ENCODE measurements around the gene FAM216A. TPM values are rescaled to one million over a fixed set of nuclear protein-coding genes. Genes with fewer than 3 reads are reported as not detected.
A peak's percentile ranks its signal among the peaks of the same experiment; 100 is the strongest.

FAM216A gene
- total RNA-seq, 1 experiment from 2014 or later: 10.1 TPM

DNA sequence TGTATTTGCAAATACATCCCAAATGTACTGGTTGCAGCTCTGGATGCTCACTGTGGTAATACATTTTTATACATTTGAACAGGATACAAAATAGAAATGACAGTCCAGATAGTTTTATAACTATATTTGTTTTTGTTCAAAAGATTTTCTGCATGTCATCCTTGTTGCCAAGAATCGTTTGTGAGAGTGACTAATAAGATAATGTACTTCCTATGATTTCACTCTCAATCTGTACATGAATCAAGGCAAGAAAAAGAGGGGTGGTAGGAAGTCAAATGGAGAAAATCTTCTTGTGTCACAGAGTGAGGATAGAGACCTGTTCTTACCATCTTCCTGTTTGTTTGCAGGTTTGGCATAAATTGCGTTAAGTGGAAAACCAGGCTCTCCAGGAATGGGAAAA, 32.4 kb upstream of the FAM216A start:
- POLR2A ChIA-PET: no interaction called here
- TSS peak; percentile 24 for BruUV-seq (replicated peaks)
- RAD21 ChIA-PET (ENCODE audit: low non-redundant PET in 1 of 2, low total read pairs in 2 of 2, uncharacterized antibody in 2 of 2, unreplicated experiment in 2 of 2): no interaction called here
- H4K20me1 ChIP-seq (ENCODE audit: insufficient read depth): no peaks in the 10 kb centered on the region
- no peaks in the 10 kb centered on the region for H3K27me3 ChIP-seq (ENCODE audit: insufficient read depth, low read length)
- H3K4me2 ChIP-seq (ENCODE audit: low read length): no peak overlapping the region
- H3K27ac ChIP-seq (ENCODE audit: low read depth, low read length): no peak overlapping the region
- H3K4me3 ChIP-seq (replicated peaks in 1 of 2; ENCODE audit: low read depth in 1 of 2, low read length in 2 of 2): no peak overlapping the region
- H3K9ac ChIP-seq (ENCODE audit: low read length): no peak overlapping the region
- no peaks in the 10 kb centered on the region for H3K79me2 ChIP-seq (ENCODE audit: insufficient read depth, low read length)
- peaks cover under 1 to 7% of the 10 kb centered on the region in 2 experiments; a peak in 3 of 4 replicates for H3K4me1 ChIP-seq (ENCODE audit: control insufficient read depth in 1 of 2, insufficient read depth in 2 of 2, low read length in 2 of 2)
- TF ChIP-seq ELF1 (IDR thresholded peaks at IDR 0.05; ENCODE audit: borderline replicate concordance, low read depth) (no peak), CBX3 (IDR thresholded peaks at IDR 0.05; ENCODE audit: low read depth) (no peak), SP1 (IDR thresholded peaks at IDR 0.05; ENCODE audit: low read depth) (no peak), POLR2A (IDR thresholded peaks at IDR 0.05; ENCODE audit: borderline replicate concordance, extremely low read depth, insufficient read depth, insufficient read length) (no peak), JUND (IDR thresholded peaks at IDR 0.05) (no peak), ZFX (IDR thresholded peaks at IDR 0.05) (no peak), RAD21 (IDR thresholded peaks at IDR 0.05; ENCODE audit: low read depth) (no peak), TCF7L2 (IDR thresholded peaks at IDR 0.05; ENCODE audit: borderline replicate concordance, extremely low read depth, insufficient read depth, insufficient read length) (no peak), EGR1 (IDR thresholded peaks at IDR 0.05; ENCODE audit: low read depth) (no peak), EZH2 (IDR thresholded peaks at IDR 0.05) (no peak), EZH2phosphoT487 (IDR thresholded peaks at IDR 0.05; ENCODE audit: borderline replicate concordance) (no peak), YY1 (IDR thresholded peaks at IDR 0.05; ENCODE audit: extremely low read depth, insufficient replicate concordance, low read depth, low read length) (no peak), ZNF274 (IDR thresholded peaks at IDR 0.05; ENCODE audit: low read depth, low read length) (no peak)
- TF ChIP-seq, protein P1, sequence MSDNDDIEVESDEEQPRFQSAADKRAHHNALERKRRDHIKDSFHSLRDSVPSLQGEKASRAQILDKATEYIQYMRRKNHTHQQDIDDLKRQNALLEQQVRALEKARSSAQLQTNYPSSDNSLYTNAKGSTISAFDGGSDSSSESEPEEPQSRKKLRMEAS (IDR thresholded peaks at IDR 0.05): no peak
- TF ChIP-seq, protein P2, sequence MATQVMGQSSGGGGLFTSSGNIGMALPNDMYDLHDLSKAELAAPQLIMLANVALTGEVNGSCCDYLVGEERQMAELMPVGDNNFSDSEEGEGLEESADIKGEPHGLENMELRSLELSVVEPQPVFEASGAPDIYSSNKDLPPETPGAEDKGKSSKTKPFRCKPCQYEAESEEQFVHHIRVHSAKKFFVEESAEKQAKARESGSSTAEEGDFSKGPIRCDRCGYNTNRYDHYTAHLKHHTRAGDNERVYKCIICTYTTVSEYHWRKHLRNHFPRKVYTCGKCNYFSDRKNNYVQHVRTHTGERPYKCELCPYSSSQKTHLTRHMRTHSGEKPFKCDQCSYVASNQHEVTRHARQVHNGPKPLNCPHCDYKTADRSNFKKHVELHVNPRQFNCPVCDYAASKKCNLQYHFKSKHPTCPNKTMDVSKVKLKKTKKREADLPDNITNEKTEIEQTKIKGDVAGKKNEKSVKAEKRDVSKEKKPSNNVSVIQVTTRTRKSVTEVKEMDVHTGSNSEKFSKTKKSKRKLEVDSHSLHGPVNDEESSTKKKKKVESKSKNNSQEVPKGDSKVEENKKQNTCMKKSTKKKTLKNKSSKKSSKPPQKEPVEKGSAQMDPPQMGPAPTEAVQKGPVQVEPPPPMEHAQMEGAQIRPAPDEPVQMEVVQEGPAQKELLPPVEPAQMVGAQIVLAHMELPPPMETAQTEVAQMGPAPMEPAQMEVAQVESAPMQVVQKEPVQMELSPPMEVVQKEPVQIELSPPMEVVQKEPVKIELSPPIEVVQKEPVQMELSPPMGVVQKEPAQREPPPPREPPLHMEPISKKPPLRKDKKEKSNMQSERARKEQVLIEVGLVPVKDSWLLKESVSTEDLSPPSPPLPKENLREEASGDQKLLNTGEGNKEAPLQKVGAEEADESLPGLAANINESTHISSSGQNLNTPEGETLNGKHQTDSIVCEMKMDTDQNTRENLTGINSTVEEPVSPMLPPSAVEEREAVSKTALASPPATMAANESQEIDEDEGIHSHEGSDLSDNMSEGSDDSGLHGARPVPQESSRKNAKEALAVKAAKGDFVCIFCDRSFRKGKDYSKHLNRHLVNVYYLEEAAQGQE (IDR thresholded peaks at IDR 0.05; ENCODE audit: low read depth): no peak
- TF ChIP-seq, protein P3, sequence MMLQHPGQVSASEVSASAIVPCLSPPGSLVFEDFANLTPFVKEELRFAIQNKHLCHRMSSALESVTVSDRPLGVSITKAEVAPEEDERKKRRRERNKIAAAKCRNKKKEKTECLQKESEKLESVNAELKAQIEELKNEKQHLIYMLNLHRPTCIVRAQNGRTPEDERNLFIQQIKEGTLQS (IDR thresholded peaks at IDR 0.05): no peak
- TF ChIP-seq, protein P4, sequence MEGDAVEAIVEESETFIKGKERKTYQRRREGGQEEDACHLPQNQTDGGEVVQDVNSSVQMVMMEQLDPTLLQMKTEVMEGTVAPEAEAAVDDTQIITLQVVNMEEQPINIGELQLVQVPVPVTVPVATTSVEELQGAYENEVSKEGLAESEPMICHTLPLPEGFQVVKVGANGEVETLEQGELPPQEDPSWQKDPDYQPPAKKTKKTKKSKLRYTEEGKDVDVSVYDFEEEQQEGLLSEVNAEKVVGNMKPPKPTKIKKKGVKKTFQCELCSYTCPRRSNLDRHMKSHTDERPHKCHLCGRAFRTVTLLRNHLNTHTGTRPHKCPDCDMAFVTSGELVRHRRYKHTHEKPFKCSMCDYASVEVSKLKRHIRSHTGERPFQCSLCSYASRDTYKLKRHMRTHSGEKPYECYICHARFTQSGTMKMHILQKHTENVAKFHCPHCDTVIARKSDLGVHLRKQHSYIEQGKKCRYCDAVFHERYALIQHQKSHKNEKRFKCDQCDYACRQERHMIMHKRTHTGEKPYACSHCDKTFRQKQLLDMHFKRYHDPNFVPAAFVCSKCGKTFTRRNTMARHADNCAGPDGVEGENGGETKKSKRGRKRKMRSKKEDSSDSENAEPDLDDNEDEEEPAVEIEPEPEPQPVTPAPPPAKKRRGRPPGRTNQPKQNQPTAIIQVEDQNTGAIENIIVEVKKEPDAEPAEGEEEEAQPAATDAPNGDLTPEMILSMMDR (IDR thresholded peaks at IDR 0.05 in 2 of 3, conservative IDR thresholded peaks at IDR 0.05 in 1 of 3; ENCODE audit: borderline replicate concordance in 1 of 3, insufficient read depth in 1 of 3, low read depth in 2 of 3, low read length in 2 of 3): no peak
- ATAC-seq: no peak
- no peak overlapping the region for H2AFZ ChIP-seq (ENCODE audit: low read depth, low read length, poor library complexity, severe bottlenecking)
- no peaks in the 10 kb centered on the region for H3K9me3 ChIP-seq (ENCODE audit: control insufficient read depth in 1 of 2, insufficient read depth in 1 of 2, low read depth in 1 of 2, low read length in 2 of 2)
- DNase-seq (ENCODE audit: low read depth, low spot score): no peak
- H3K36me3 ChIP-seq (ENCODE audit: control insufficient read depth in 1 of 2, insufficient read depth in 2 of 2, low read length in 2 of 2): peaks cover 9 to 37% of the 10 kb centered on the region in 2 experiments; a peak in 3 of 4 replicates
- CTCF ChIA-PET: no interaction called here
- intact Hi-C loops (cut with micrococcal nuclease): loop anchor here (10.0 kb wide), 1 partner anchor 581 kb away; no protein-coding TSS in a partner anchor
- H3K9me2 ChIP-seq (ENCODE audit: insufficient read depth): no peaks in the 10 kb centered on the region
